Measurements from ENCODE around the gene FYTTD1.

Gene FYTTD1

DNA sequence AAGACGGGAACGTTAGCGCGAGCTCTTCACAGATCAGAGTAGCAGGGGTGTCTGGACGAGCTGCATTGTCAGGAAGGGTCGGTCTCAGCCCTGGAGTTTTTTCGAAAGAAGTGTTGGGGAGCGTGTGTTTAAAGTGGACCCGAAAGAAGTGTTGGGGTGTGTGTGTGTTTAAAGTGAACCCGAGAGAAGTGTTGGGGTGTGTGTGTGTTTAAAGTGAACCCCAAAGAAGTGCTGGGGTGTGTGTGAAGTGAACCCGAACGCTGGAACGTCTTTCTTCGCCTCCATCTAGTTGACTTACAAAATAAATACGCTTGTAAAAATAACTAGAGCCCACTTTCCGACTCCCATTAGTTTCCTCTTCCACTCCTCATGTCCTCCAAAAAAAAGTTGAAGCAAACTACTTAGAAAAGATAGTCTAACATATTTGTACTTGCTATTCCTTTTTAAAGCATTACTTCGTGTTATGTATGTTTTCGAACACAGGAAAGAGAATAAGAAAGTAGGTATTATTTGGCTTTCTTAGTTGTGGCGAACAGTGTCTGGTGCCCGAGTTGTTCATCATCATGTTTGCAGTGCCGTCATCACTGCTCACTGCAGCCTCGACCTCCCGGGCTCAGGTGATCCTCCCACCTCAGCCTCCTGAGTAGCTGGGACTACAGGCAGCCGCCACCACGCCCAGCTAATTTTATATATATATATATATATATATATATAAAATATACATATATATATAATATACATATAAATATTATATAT lies 42.4 kb downstream of the FYTTD1 start:
- DNase-seq (ENCODE audit: low read depth): no peak

DNA sequence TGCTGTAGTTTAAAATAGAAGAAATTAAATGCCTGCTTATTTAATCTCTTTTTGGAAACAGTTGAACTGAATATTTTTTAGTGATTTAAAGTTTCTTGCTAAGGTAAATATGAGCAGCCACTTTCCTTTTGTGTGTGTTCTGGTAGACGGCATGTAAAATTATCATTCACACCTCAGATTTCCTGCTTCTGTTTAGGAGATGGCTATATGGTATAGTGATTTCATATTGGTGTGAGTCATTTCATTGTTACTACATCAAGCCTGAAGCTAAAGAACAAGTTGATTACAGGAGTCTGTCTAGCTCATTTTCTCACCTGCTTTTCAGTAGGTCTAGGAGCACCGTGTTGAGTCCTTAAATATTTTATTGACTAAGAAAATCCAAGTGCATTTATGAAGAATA lies 43.6 kb downstream of the FYTTD1 start:
- no peak for DNase-seq (ENCODE audit: low read depth)

DNA sequence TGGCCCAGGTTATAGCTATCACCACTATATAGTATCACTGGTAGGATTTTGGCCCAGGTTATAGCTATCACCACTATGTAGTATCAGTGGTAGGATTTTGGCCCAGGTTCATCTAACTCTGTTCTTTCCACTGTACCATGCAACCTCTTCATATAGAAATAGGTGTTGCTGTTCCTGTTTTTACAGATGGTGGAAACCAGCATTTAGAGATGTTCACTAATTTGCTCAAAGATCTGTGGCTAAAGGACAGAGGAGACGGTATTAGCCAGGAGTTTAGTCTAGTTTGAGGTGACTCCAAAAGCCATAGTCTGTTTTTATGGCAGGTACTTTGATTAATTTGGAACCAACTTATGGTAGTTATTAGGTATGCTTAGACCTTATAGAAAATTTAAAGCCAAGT lies 44.4 kb downstream of the FYTTD1 start:
- no peak for DNase-seq (ENCODE audit: low read depth)

DNA sequence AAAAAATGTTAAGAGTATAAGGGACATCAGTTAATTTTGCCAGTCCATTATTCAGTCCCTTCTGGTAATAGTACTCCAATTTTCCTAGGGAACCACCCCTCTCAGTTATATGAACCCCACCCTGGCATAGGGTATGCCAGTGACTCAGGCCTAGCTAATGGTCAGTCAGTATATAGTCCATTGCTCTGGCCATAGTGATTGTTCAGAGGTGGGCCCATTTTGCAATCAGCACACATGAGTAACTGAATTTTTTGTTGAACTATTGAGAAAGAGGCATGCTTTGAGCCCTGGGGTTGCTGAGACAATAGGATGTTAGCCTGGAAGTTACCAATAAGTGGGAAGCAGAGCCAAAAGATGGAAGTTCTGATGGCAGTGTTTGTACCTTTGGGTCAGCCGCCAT lies 45.5 kb downstream of the FYTTD1 start:
- no peak for DNase-seq (ENCODE audit: low read depth)

DNA sequence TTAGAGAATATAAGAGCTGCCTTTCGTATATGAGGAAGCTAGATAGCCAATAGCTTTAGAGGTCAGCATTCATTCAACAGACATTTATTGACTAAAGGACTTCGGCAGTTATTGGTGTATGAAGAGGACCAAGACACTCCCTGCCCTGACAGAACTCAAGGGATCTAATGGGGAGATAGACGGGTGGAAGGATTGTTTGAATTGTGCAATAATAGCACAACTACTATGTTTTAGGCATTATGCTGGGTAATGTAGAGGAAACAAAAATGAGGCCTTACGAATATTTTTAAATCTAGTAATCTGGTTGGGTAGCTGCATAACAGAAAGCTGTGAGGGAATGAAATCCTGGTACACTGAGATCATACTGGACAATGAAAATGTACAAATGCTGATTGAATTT lies 46.4 kb downstream of the FYTTD1 start:
- DNase-seq (ENCODE audit: low read depth): no peak

DNA sequence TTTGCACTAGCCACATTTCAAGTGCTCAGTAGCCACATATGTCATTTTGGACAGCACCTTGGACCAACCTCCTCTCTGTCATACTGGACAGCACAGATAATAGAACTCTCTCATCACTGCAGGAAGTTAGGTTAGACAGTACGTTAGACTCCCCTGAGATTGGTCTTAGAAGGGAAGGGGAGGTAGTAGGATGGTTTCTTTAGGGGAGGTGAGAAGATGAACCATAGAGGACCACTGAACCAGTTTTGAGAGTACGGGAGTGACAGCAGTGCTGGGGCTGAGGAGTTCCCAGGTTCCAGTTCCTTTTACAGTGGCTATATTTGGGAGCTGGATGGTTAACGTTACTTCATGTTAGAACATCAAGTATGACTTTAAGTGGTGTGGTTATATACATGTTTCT lies 49.2 kb downstream of the FYTTD1 start:
- no peak for DNase-seq (ENCODE audit: low read depth)

DNA sequence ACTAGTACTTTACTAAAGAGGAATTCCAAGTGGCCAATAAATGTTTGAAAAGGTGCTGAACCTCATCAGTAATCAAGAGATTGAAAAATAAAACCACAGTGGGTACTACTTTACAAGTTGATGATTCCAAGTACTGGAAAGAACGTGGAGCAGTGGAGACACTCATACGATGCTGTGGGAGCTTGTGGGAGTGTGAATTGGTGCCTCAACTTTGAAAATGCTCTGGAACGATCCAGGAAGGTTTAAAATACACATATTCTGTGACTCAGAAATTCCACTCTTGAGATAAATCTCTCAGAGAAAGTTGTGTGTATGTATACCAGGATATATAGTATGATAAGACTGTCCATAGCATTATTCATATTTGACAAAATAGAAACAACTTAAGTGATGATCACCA lies 50.7 kb downstream of the FYTTD1 start:
- DNase-seq (ENCODE audit: low read depth): no peak

DNA sequence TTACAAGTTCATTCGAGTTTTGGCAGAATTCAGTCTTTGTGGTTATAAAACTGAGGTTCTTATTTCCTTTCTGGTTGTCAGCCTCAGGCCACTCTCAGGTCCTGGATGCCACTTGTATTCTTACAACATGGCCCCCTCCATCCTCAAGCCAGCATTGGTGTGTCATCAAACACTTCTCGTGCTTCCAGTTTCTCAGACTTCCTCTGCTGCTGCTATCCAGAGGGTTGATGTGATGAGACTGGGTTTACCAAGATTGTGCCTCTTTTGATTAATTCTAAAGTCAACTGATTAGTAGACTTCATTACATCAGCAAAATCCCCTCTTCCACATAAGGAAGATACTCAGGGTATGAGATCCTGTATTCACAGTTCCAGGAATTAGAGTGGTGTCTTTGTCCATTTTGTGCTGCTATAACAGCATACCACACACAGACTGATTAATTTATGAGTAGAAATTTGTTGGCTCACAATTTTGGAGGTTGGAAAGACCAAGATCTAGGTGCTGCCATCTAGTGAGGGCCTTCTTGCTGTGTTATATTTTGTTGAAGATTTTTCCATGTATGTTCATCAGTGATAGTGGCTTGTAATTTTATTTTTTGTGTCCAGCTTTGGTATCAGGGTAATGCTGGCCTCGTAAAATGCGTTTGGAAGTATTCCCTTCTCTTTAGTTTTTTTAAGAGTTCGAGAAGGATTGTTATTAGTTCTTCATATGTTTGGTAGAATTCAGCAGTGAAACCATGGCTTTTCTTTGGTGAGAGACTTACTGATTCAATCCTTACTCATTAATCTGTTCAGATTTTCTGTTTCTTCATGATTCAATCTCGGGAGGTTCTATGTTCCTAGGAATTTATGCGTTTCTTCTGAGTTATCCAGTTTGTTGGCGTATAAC lies 52.5 kb downstream of the FYTTD1 start:
- DNase-seq (ENCODE audit: low read depth): no peak

DNA sequence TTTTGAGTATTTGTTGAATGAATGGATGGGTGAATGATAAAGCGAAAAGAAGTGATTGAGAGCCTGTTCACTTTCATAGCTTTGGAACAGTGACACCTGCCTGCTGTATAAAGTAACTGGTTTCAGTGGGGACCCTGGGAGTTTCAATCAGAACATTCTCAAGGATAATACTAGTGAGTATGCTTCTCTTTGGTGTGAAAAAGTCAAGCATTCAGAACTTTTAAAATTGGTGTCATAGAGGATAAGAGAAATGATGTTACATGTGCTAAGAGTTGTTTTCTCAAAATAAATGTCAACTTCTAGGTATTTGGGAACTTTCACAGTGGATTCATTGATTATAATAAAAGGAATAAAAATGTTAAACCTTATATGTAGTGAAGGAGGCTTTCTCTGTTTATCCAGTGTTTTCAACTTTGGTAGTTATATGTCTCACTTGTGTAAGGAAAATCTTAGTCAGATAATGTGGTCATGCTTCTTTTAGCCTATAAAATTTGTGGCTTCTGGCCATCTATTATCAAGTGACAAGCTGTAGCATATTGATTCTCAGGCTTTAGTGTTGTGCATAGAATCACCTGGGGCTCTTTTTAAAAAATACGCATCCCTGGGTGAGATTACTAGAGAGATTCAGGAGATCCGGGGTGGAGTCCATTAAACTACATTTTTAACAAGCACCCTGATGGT lies 53.2 kb downstream of the FYTTD1 start:
- DNase-seq (ENCODE audit: low read depth): no peak

DNA sequence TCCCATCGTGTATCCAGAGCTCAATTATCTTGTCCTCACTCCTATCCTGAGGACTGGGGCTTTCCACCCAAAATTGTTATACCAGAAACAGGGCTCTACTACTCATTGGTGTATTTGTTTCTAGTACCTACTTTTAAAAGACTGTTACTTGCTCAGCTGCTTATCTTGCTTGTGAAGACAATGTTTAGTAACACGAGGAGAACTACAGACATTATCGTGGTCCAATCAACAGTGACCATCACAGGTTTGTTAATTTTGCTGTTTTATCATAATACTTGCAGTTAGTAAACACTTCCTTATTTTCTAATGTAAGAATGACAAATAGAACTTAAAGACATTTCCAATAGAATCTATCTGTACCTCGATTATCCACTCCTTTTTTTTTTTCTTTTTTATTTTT lies 54.8 kb downstream of the FYTTD1 start:
- no peak for DNase-seq (ENCODE audit: low read depth)

DNA sequence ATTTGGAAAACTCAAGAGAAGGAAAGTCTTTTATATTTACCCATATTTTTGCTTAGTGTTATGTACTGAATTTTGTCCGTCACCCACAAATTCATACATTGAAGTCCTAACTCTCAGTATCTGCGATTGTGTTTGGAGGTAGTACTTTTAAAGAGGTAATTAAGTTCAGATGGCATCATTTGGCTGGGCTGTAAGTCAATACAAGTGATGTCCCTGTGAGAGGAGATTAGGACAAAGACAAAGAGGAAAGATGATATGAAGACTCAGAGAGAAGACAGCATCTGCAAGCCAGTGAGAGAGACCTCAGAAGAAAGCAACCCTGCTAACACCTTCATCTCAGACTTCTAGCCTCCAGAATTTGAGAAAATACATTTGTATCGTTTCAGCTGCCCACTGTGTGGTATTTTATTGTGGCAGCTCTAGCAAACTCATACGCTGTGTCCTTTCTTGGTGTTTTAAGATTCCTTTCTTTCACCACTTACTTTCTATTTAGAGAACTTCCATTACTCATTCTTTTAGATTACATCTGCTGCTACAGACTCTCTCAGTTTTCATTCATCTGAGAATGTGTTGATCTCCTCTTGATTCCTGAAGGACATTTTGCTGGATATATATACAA lies 58.4 kb downstream of the FYTTD1 start:
- DNase-seq (ENCODE audit: low read depth): no peak

DNA sequence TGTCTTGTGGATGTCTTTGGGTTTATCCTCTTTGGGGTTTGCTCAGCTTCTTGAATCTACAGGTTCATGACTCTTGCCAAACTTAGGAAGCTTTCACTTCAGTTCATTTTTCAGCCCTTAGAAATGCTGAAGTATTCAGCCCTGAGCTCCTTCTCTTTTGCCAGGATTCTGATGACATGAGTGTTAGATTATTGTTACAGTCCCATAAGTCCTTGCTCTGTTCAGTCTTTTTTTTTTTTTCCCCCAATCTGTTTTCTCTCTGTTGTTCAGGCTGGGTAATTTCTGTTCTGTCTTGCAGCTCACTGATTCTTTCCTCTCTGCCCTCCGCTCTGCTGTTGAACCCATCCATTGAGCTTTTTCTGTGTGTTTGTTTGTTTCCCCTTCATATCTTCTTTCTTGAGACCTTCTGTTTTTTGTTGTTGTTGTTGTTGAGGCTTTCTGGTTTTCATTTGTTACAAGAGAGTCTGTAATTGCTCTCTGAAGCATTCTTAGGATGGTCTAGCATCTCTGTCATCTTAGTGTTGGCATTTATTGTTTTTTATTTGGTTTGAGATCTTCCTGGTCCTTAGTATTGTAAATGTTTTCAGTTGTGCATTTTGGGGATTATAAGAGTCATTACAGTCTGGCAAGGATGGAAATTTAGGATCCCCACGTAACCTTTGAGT lies 59.8 kb downstream of the FYTTD1 start:
- no peak for DNase-seq (ENCODE audit: low read depth)

DNA sequence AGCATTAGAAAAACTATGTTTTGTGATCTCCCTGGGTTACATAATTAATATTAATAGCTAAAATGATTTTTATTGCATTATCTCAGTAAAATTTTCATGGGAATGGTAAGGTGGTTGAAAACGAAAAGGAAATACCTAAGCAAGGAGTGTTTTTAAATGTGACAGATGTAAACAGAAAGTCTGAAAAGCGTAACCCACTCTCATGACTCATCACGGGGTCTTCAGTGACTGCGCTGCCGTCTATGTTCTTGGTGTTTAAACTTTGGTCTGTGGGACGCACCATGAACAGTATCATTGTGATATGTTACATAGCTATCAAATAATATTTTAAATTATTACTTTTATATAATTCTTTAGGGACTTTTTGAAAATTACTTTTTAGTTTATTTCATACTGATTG lies 61.2 kb downstream of the FYTTD1 start:
- no peak for DNase-seq (ENCODE audit: low read depth)

DNA sequence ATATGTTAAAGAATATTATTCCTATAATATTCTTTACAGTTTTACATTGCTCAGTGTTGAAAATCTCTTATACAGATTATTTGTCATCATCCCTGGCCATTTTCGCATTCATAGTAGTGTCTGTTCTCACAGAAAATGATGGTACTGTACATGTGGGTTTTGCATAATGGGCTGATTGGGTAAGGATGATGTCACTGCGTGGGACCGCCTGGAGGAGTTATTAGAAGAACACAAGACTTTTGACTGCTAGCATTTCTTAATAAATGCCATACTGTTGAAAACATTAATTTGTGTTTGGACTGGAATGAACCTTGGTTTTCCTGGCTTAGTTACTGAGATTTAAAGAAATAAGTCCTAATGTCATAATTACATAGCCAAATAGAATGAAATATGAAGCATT lies 61.7 kb downstream of the FYTTD1 start:
- DNase-seq (ENCODE audit: low read depth): no peak

DNA sequence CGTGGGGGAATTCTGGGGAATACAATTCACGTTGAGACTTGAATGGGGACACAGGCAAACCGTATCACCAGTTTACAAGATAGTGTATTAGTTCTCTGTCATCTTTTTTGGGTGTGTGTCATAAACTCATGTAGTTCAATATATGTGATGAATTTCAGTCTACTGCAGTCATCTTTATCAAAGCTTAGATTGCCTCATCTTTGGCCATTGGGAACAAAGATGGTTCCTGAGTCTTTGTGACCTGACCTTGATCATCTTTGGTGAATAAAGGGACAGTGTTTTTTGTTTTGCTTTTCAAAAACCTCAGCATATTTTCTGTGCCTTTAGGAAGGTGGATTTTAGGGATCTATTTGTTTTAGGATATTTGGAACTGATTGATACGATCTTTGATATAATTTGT lies 64.7 kb downstream of the FYTTD1 start:
- DNase-seq (ENCODE audit: low read depth): no peak

DNA sequence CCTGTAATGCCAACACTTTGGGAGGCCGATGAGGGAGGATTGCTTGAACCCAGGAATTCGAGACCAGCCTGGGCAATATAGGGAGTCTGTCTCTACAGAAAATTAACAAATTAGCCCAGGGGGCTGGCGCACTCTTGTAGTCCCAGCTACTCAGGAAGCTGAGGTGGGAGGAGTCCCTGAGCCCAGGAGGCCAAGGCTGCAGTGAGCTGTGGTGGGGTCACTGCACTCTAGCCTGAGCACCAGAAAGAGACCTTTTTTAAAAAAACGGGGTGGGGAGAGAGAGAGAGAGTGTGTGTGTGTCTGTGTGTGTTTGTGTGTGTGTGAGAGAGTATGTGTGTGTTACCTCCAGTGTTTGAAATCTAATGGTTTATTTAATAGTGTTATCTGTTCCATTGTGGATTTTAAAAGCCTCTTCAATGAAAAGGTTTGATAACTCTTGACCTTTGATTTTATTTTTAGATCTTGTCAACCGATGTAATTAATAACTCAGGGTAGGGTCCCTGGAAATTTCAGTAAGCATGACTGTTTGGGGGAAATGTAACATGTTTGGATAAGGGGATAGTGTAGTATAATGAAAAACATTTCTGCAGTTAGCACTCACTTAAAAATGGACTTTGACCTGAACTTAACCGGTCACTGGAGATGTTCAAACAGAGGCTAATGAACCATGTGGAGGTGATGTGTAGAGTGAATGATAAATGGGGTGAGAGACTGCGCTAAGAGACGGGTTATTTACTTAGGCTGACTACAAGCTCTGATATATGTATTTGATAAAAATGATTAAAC lies 71.1 kb downstream of the FYTTD1 start:
- no peak for DNase-seq (ENCODE audit: low read depth)

DNA sequence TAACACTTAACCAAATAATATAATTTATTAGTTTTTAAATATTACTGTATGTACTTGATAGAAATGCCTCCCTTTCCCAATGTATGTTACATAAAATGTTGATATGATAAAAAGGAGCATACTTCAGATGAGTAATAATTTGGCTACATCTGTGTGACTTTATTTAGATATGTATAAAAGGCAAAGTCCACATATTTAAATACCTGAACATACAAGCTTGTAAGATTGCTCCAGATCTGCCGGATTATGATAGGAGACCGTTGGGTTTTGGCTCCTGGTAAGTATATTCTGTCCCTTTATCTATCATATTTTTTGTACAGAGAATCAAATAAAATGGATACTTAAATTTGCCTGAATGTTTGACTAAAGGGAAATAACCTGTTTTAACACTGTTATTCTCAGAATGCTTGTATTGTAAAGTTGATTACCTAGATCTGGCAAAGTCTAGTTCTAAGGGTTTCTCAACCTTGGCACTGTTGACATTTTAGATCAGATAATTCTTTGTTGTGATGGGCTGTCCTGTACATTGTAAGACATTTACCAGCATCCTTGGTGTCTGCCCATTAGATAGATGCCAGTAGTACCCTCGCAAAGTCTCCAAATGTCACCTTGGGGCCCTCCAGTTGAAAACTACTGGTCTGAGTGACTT lies 79.8 kb downstream of the FYTTD1 start:
- no peak for DNase-seq (ENCODE audit: low read depth)

DNA sequence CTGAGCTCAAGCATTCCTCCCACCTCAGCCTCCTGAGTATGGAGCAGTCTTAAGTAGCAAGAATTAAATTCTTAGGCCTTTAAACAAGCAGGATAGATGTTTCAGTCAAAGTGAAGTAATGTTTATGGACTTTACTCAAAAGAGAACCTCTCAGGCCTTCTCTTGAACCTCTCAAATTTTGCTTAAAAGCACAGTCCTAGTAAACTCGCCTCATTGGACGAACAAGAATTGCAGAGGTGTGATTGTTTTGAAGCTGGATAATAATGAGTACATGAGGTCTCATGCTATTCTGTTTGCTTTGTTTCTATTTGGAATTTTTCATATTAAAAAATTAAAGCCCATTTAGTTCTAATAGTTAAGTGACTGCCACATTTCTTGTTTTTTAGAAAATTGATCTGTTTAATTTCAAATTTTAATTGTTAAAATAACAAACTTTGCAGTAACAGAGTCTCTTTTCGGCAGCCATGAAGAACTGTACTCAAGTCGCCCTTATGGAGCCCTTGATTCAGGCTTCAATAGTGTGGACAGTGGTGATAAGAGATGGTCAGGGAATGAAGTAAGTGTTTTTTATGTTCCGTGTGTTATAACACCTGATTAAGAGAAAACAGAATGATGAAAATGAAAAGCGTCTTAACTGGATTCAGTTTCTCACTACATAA lies 80.8 kb downstream of the FYTTD1 start:
- no peak for DNase-seq (ENCODE audit: low read depth)

DNA sequence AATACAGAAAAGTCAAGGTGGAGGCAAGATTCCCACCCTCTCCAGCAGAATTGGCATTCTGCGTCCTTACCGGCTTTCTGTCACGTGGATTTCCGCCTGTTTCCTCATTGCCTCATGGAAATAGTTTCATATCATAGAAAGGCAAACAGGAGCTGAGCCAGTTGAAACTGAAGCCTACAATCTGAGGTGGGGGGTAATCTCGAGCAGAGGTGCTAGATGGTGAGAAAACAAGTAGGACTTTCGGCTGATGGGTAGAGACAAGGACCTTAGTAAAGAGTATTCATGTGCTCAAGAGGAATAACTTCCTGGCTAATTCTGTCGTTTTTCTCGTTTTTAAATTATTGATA lies 81.3 kb downstream of the FYTTD1 start:
- no peak for DNase-seq (ENCODE audit: low read depth)
